ENCODE results near the gene STX19. TPM values are rescaled to one million over a fixed set of nuclear protein-coding genes. Genes with fewer than 3 reads are reported as not detected.

STX19 gene
- total and polyA plus RNA-seq, 2 donors (not counting 1 experiment from before 2014, with no cell fraction given): not detected

- TF ChIP-seq CTCF (IDR thresholded peaks at IDR 0.05) (no peak), EZH2 (IDR thresholded peaks at IDR 0.05; ENCODE audit: borderline replicate concordance, insufficient read depth, low read depth, low read length, poor library complexity, severe bottlenecking) (no peak)
- H2AFZ ChIP-seq (ENCODE audit: insufficient read depth, low read depth, low read length, poor library complexity, severe bottlenecking): no peak overlapping the region
- H3K9ac ChIP-seq (ENCODE audit: low read length): no peak overlapping the region
- H3K27ac Mint-ChIP-seq: no peak overlapping the region
- intact Hi-C loops (cut with micrococcal nuclease): loop anchor here (2.0 kb wide), 1 partner anchor 23 kb away; no protein-coding TSS in a partner anchor
- H3K9me3 Mint-ChIP-seq (ENCODE audit: insufficient read depth): no peaks in the 10 kb centered on the region
- DNase-seq (no peak), ATAC-seq (ENCODE audit: low read depth) (no peak)
- H3K9me3 ChIP-seq (ENCODE audit: control extremely low read depth in 1 of 3, control insufficient read depth in 2 of 3, insufficient read depth in 1 of 3, low read length in 2 of 3): no peaks in the 10 kb centered on the region
- no peak overlapping the region for H3K4me2 ChIP-seq (replicated peaks; ENCODE audit: low read depth, low read length, poor library complexity, severe bottlenecking)
- H3K27me3 Mint-ChIP-seq: no peaks in the 10 kb centered on the region
- H3K4me1 ChIP-seq (ENCODE audit: control insufficient read depth in 2 of 2, insufficient read depth in 2 of 2, low read length in 2 of 2): peaks cover 9 to 10% of the 10 kb centered on the region in 2 donors
- H3K27ac ChIP-seq (ENCODE audit: low read length in 2 of 2): no peak overlapping the region
- H3K4me3 Mint-ChIP-seq: peak overlapping the region; percentile 58
- WGBS (ENCODE audit: insufficient coverage): 97% methylated on average over 11 of the region's 13 CpGs
- H3K79me2 ChIP-seq (ENCODE audit: control insufficient read depth, insufficient read depth, low read length): peaks cover 14% of the 10 kb centered on the region
- peaks cover 16% of the 10 kb centered on the region for H3K4me1 Mint-ChIP-seq
- ChIA-PET CTCF (interaction anchor here (2.3 kb wide), 1 partner anchor 22 kb away, joined by 8 read pairs; no protein-coding TSS in a partner anchor), POLR2A (no interaction called here)
- H3K27me3 ChIP-seq (replicated peaks in 1 of 4; ENCODE audit: control extremely low read depth in 1 of 4, control insufficient read depth in 3 of 4, insufficient read depth in 4 of 4, low read length in 3 of 4): no peaks in the 10 kb centered on the region
- H3K36me3 ChIP-seq (replicated peaks in 1 of 2; ENCODE audit: control extremely low read depth in 1 of 2, control insufficient read depth in 1 of 2, extremely low read depth in 1 of 2, insufficient read depth in 2 of 2, low read length in 1 of 2): no peaks in the 10 kb centered on the region
- H3K4me3 ChIP-seq (ENCODE audit: control extremely low read depth in 1 of 5, extremely low read depth in 1 of 5, insufficient read depth in 1 of 5, low read depth in 2 of 5, low read length in 4 of 5): no peak overlapping the region
- no peaks in the 10 kb centered on the region for H4K20me1 ChIP-seq (ENCODE audit: control insufficient read depth, insufficient read depth, low read length, poor library complexity, severe bottlenecking)
Observed at GRCh38 chr3:93981649-93982048, 46.7 kb downstream of the STX19 start.

- Mint-ChIP-seq H3K4me1 (peaks cover 16% of the 10 kb centered on the region), H3K4me3 (peak within 1 kb of the TSS; percentile 91), H3K9me3 (ENCODE audit: insufficient read depth) (no peaks in the 10 kb centered on the region), H3K27ac (peak within 1 kb of the TSS; percentile 85), H3K27me3 (peaks cover 4% of the 10 kb centered on the region)
- Histone ChIP-seq H3K4me1 (ENCODE audit: control insufficient read depth in 2 of 2, insufficient read depth in 2 of 2, low read length in 2 of 2) (peaks cover 9 to 10% of the 10 kb centered on the region in 2 donors), H3K79me2 (ENCODE audit: control insufficient read depth, insufficient read depth, low read length) (peaks cover 14% of the 10 kb centered on the region), H3K27me3 (replicated peaks in 1 of 4; ENCODE audit: control extremely low read depth in 1 of 4, control insufficient read depth in 3 of 4, insufficient read depth in 4 of 4, low read length in 3 of 4) (no peaks in the 10 kb centered on the region), H3K4me3 (ENCODE audit: control extremely low read depth in 1 of 5, extremely low read depth in 1 of 5, insufficient read depth in 1 of 5, low read depth in 2 of 5, low read length in 4 of 5) (peak within 1 kb of the TSS; percentile 59 to 95 (median 90)), H3K9me3 (ENCODE audit: control extremely low read depth in 1 of 3, control insufficient read depth in 2 of 3, insufficient read depth in 1 of 3, low read length in 2 of 3) (peaks cover 0 to 1% (median 0%) of the 10 kb centered on the region in 3 donors), H4K20me1 (ENCODE audit: control insufficient read depth, insufficient read depth, low read length, poor library complexity, severe bottlenecking) (no peaks in the 10 kb centered on the region), H3K36me3 (replicated peaks in 1 of 2; ENCODE audit: control extremely low read depth in 1 of 2, control insufficient read depth in 1 of 2, extremely low read depth in 1 of 2, insufficient read depth in 2 of 2, low read length in 1 of 2) (no peaks in the 10 kb centered on the region), H3K9ac (ENCODE audit: low read length) (peak within 1 kb of the TSS; percentile 97), H3K27ac (ENCODE audit: low read length in 2 of 2) (peak within 1 kb of the TSS; percentile 87 to 96), H2AFZ (ENCODE audit: insufficient read depth, low read depth, low read length, poor library complexity, severe bottlenecking) (peak within 1 kb of the TSS; percentile 86), H3K4me2 (replicated peaks; ENCODE audit: low read depth, low read length, poor library complexity, severe bottlenecking) (peak within 1 kb of the TSS; percentile 89)
- TF ChIP-seq EZH2 (IDR thresholded peaks at IDR 0.05; ENCODE audit: borderline replicate concordance, insufficient read depth, low read depth, low read length, poor library complexity, severe bottlenecking) (no peak), CTCF (IDR thresholded peaks at IDR 0.05) (no peak)
- intact Hi-C loops (cut with micrococcal nuclease): loop anchor here (1.0 to 2.0 kb wide), 2 partner anchors 25 to 82 kb away; partner anchors contain the start of gene DHFR2
- ATAC-seq (ENCODE audit: low read depth): peak; percentile 100
- ChIA-PET CTCF (interaction anchor here (0.6 to 2.3 kb wide), 4 partner anchors 21 to 83 kb away, joined by 3 to 8 read pairs (median 4); partner anchors contain the start of genes DHFR2 and NSUN3), POLR2A (interaction anchor here (1.0 kb wide), 1 partner anchor 83 kb away, joined by 7 read pairs; the partner anchor contains the start of genes DHFR2 and NSUN3)
- WGBS (ENCODE audit: insufficient coverage): under 1% methylated on average over 62 of the region's 66 CpGs
- peak; percentile 97 for DNase-seq
Observed at GRCh38 chr3:93979850-93980676, 48.3 kb downstream of the STX19 start, which contains the start of gene ARL13B. TSS of gene ARL13B (plus strand) at chr3:93980155. CDS start at chr3:93980424, 269 bp downstream.
